A673 (cell line): ENCODE results near the gene PEPD. TPM values are rescaled to one million over a fixed set of nuclear protein-coding genes. Genes with fewer than 3 reads are reported as not detected.

Source experiments
- BruUV-seq: library from RNA; stranded (reverse); fragments of 400-500 nt; replicated peaks from 2 replicates; lab custom pipeline; 2021; lab: Mats Ljungman, UMichigan
- CTCF ChIA-PET: fragments of 300-600 bp; sonication (Branson Sonifier 250); formaldehyde crosslinking; loops from one replicate; lab custom pipeline; 2022; ENCODE audit warnings: antibody characterized with exemption; lab: Charles Lee
- POLR2A ChIA-PET: fragments of 300-600 bp; sonication (Branson Sonifier 250); formaldehyde crosslinking; loops from one replicate; lab custom pipeline; 2022; ENCODE audit warnings: antibody characterized with exemption; ENCODE audit not compliant: low non-redundant PET; lab: Charles Lee
- DNase-seq: peaks from one replicate; pipeline ENCODE4 v3.0.0-alpha.2; 2015; ENCODE audit warnings: low spot score
- H3K27ac ChIP-seq: fragments of 200-600 bp; sonication (generic); 2 replicates; pipeline ENCODE4 v1.5.1; 2016; ENCODE audit warnings: mixed run types, low read depth, mild to moderate bottlenecking, mixed read lengths, antibody characterized with exemption, low read length; ENCODE audit not compliant: poor library complexity, severe bottlenecking
- H3K27me3 ChIP-seq: fragments of 200-600 bp; sonication (generic); replicated peaks from 2 replicates; pipeline ENCODE4 v1.6.1; 2017; ENCODE audit warnings: mixed run types, low read depth, mild to moderate bottlenecking, mixed read lengths, antibody characterized with exemption, low read length; ENCODE audit not compliant: insufficient read depth, poor library complexity
- H3K36me3 ChIP-seq: fragments of 200-600 bp; sonication (generic); 2 replicates; pipeline ENCODE4 v1.6.1; 2016; ENCODE audit warnings: mixed run types, mild to moderate bottlenecking, mixed read lengths, antibody characterized with exemption, low read length; ENCODE audit not compliant: insufficient read depth, poor library complexity, severe bottlenecking
- H3K4me1 ChIP-seq: fragments of 200-600 bp; sonication (generic); 2 replicates; pipeline ENCODE4 v1.6.1; 2017; ENCODE audit warnings: mixed run types, mild to moderate bottlenecking, mixed read lengths, antibody characterized with exemption, low read length; ENCODE audit not compliant: insufficient read depth, poor library complexity, severe bottlenecking
- H3K4me3 ChIP-seq: fragments of 200-600 bp; sonication (generic); 2 replicates; pipeline ENCODE4 v1.5.1; 2016; ENCODE audit warnings: low read depth, mixed run types, mild to moderate bottlenecking, mixed read lengths, low read length; ENCODE audit not compliant: poor library complexity, severe bottlenecking
- H3K9me3 ChIP-seq: fragments of 200-600 bp; sonication (generic); 2 replicates; pipeline ENCODE4 v1.6.1; 2016; ENCODE audit warnings: mixed run types, low read depth, mild to moderate bottlenecking, mixed read lengths, antibody characterized with exemption, low read length; ENCODE audit not compliant: poor library complexity, severe bottlenecking
- EZH2 ChIP-seq: fragments of 200-600 bp; sonication (generic); IDR thresholded peaks from 2 replicates; pipeline ENCODE4 v1.6.1; 2017; ENCODE audit warnings: borderline replicate concordance, low read depth, mild to moderate bottlenecking, mixed read lengths, antibody characterized with exemption, low read length; ENCODE audit not compliant: poor library complexity, severe bottlenecking
- intact Hi-C: fragments of 100-400 bp; cut with micrococcal nuclease; formaldehyde crosslinking; loops from one replicate; pipeline ENCODE4 v1.10.0; 2022; ENCODE audit not compliant: unreplicated experiment
- total RNA-seq: library from RNA; stranded (reverse); gene quantifications from 2 replicates; pipeline ENCODE4 v1.2.3, GENCODE V29; 2021
- TF ChIP-seq, protein P1 (sequence below): fragments of 300-800, 200-600 bp; sonication (generic); conservative IDR thresholded peaks from 2 replicates; pipeline ENCODE4 v1.5.1; 2017; ENCODE audit warnings: low read depth, mild to moderate bottlenecking, antibody characterized with exemption, low read length, moderate library complexity, mixed read lengths

The PEPD gene
- total RNA-seq, 1 experiment from 2014 or later: 82.2 TPM

DNA sequence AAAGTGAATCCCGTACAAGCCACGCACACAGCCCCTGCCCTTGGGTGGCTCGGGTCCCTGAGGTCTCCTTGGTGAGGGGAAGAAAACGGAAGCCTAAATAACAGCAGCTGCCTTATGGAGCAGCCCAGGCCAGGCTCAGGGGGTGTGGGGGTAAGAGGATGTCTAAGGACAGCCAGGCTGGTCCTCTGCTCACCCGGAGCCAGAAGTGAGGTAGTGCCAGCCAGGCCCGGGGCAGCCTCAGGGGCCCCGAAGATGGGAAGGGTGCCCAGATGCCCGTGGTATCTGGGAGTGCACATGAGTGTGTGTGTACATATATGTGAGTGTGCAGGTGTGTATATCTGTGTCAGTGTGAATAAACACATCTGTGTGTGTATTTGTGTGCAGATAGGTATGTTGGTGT, 38.4 kb upstream of the PEPD start:
- Histone ChIP-seq H3K36me3 (no peaks in the 10 kb centered on the region), H3K27ac (no peak overlapping the region), H3K4me1 (no peaks in the 10 kb centered on the region), H3K27me3 (peaks cover 4% of the 10 kb centered on the region), H3K9me3 (no peaks in the 10 kb centered on the region), H3K4me3 (no peak overlapping the region)
- intact Hi-C loops: no loop called here
- ChIA-PET POLR2A (no interaction called here), CTCF (no interaction called here)
- TF ChIP-seq EZH2: no peak
- TF ChIP-seq, protein P1, sequence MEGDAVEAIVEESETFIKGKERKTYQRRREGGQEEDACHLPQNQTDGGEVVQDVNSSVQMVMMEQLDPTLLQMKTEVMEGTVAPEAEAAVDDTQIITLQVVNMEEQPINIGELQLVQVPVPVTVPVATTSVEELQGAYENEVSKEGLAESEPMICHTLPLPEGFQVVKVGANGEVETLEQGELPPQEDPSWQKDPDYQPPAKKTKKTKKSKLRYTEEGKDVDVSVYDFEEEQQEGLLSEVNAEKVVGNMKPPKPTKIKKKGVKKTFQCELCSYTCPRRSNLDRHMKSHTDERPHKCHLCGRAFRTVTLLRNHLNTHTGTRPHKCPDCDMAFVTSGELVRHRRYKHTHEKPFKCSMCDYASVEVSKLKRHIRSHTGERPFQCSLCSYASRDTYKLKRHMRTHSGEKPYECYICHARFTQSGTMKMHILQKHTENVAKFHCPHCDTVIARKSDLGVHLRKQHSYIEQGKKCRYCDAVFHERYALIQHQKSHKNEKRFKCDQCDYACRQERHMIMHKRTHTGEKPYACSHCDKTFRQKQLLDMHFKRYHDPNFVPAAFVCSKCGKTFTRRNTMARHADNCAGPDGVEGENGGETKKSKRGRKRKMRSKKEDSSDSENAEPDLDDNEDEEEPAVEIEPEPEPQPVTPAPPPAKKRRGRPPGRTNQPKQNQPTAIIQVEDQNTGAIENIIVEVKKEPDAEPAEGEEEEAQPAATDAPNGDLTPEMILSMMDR: no peak
- BruUV-seq: no TSS peak
- no peak for DNase-seq

DNA sequence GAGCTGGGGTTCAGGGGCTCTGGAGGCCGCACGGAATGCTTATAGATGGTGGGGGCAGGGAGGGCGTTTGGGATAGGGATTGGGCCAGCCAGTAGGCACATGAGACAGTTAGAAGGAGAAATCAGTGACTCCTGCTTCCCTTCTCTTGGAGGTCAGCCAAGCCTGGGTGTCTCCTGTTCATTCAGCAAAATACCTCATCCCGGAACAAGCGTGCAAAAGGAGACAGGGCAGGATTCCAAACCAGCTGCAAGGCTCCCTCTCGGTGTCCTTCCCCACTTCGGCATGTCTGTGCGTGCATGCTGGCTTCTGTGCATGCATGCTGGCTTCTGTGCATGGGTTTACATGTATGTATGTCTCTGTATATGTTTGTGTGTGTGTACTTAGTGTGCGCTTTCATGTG, 37.3 kb upstream of the PEPD start:
- CTCF ChIA-PET: no interaction called here
- H3K27me3 ChIP-seq: no peaks in the 10 kb centered on the region
- POLR2A ChIA-PET: no interaction called here
- H3K36me3 ChIP-seq: no peaks in the 10 kb centered on the region
- no peak for TF ChIP-seq EZH2
- TF ChIP-seq, protein P1: no peak
- no peaks in the 10 kb centered on the region for H3K4me1 ChIP-seq
- H3K27ac ChIP-seq: no peak overlapping the region
- no peak overlapping the region for H3K4me3 ChIP-seq
- peak; percentile 52 for DNase-seq
- H3K9me3 ChIP-seq: no peaks in the 10 kb centered on the region
- no TSS peak for BruUV-seq
- intact Hi-C loops: no loop called here

DNA sequence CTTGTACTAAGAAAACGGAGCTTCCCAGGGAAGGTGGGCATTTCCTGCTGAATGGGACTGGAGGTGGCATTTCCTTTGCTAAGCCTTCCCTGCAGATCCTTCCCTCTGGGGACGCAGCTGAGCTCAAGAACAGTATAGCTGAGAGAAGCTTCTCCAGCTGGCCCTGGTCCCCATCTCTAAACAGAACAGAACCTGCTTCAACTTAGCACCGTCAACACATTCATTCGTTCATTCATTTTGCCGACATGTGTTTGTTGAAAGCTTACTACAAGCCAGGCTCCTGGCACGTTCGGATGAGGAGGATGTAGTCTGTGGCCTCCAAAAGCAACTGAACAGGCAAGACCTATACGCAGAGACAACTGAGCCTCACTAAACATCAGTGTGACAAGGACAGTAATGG, 36.6 kb upstream of the PEPD start:
- Histone ChIP-seq H3K36me3 (no peaks in the 10 kb centered on the region), H3K4me3 (no peak overlapping the region), H3K27ac (no peak overlapping the region), H3K4me1 (no peaks in the 10 kb centered on the region), H3K9me3 (no peaks in the 10 kb centered on the region), H3K27me3 (no peaks in the 10 kb centered on the region)
- TF ChIP-seq, protein P1: no peak
- TF ChIP-seq EZH2: no peak
- ChIA-PET CTCF (no interaction called here), POLR2A (no interaction called here)
- BruUV-seq: no TSS peak
- intact Hi-C loops: no loop called here
- no peak for DNase-seq
